GM12864 (cell line): Measurements from ENCODE around the gene PCLAF.
"Not testable (repeated sequence)": the region's sequence is repeated elsewhere in the genome, so short reads cannot be mapped to it uniquely, and the experiment has no call there.

ENCODE experiments used
- DNase-seq: peaks from one replicate; pipeline ENCODE4 v3.0.0-alpha.2; 2011; ENCODE audit warnings: low read depth
- H3K4me3 ChIP-seq: 2 replicates; pipeline ENCODE4 v1.5.1; 2011; ENCODE audit warnings: mild to moderate bottlenecking, low read depth, low read length, control low read depth
- TF ChIP-seq, protein P1 (sequence below): IDR thresholded peaks from 2 replicates; pipeline ENCODE4 v1.5.1; 2011; ENCODE audit warnings: low read depth, mild to moderate bottlenecking, moderate library complexity, low read length, control low read depth, inconsistent platforms; ENCODE audit errors: missing control alignments

PCLAF gene

DNA sequence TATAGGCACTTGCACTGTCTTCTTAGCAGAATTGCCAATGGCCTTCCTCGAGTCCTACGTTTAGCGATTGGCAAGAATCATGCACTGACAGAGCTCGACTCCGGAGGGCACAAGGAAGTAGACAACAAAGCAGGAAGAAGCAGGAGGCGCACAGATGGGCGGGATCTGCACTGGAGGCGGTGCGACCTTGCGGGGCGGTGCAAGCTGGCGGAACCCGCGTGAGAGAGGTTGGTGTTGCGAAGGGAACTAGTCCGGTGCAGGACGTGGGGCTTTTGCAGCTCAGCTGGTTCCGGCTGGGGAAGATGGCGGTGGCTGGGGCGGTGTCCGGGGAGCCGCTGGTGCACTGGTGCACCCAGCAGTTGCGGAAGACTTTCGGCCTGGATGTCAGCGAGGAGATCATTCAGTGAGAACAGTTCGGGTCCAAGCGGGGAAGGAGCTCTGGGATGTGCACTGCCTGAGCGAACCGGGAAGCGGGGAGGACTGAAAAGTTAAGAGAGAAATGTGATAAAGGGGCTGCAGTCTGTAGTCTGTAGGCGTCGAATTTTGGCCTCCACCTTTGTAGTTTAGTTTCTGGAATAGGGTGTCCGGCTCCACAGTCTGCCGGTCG is 6.4 kb upstream of the PCLAF start, which contains the start of gene TRIP4:
Gene TRIP4, plus strand, starts transcription at position 275 of the 607 bp plus-strand sequence. Its CDS starts 28 bp downstream, at position 303.
- TF ChIP-seq, protein P1, sequence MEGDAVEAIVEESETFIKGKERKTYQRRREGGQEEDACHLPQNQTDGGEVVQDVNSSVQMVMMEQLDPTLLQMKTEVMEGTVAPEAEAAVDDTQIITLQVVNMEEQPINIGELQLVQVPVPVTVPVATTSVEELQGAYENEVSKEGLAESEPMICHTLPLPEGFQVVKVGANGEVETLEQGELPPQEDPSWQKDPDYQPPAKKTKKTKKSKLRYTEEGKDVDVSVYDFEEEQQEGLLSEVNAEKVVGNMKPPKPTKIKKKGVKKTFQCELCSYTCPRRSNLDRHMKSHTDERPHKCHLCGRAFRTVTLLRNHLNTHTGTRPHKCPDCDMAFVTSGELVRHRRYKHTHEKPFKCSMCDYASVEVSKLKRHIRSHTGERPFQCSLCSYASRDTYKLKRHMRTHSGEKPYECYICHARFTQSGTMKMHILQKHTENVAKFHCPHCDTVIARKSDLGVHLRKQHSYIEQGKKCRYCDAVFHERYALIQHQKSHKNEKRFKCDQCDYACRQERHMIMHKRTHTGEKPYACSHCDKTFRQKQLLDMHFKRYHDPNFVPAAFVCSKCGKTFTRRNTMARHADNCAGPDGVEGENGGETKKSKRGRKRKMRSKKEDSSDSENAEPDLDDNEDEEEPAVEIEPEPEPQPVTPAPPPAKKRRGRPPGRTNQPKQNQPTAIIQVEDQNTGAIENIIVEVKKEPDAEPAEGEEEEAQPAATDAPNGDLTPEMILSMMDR = no peak
- H3K4me3 ChIP-seq = peak within 1 kb of the TSS; percentile 89
- DNase-seq = peak; percentile 96

- TF ChIP-seq, protein P1 = no peak
- no peak for DNase-seq
- no peak overlapping the region for H3K4me3 ChIP-seq
These were observed 5.0 kb upstream of the PCLAF start for GRCh38 chr15:64386291-64386690.

- DNase-seq = no peak
- TF ChIP-seq, protein P1 = no peak
- H3K4me3 ChIP-seq = no peak overlapping the region
These were observed 2.5 kb upstream of the PCLAF start for GRCh38 chr15:64383760-64384159.

- not testable (repeated sequence) for DNase-seq
- H3K4me3 ChIP-seq = peak overlapping the region; percentile 84
These were observed 941 bp downstream of the PCLAF start for GRCh38 chr15:64380130-64380870.

DNA sequence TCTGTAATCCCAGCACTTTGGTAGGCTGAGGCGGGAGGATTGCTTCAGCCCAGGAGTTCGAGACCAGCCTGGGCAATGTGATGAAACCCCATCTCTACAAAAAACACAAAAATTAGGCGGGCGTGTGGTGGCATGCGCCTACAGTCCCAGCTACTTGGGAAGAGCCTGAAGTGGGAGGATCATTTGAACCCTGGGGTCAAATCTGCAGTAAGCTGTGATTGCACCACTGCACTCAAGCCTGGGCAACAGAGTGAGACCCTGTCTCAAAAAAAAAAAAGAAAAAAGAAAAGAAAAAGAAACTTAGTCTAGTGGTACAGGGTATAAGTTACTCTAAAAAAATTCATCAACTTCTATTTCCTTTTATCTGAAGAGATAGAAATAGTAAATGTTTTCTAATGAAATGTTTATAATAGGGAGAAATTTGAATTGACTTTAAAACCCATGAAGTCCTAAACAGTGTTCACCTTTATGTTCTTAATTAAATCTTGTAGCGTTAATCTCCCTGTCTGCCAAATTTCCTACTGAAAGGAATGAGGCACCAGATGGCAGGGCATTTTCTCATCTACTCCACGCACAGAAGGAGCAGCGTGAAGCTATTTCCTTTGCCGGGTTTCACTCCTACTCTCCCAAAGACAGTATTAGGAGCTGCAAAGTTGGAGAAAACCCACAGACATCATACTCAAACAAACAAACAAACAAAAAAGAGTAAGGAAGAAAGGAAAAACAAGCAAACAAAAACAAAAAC is 1.9 kb downstream of the PCLAF start:
- no peak for DNase-seq
- TF ChIP-seq, protein P1 = no peak
- peak overlapping the region; percentile 84; the same call in 1 of the 2 replicates for H3K4me3 ChIP-seq

DNA sequence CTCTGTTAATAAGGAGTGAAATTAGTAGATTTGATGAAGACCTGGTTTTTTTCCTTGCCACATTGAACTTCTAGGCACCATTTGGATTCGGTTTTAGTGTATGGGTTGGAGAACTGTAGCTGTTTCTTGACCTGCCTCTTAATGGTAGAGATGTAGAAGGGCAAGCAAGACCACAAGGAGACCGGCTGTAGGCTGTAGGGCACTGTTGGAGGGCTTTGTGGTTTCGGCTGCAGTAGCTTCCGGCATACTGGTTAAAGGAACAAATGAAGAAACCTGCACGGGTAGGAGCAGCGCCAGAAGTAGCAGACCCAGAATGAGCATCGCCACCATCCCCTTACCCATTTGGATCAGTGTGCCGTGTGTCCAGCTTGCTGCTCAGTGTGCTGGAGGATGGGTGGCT is 7.9 kb downstream of the PCLAF start:
- TF ChIP-seq, protein P1 = no peak
- H3K4me3 ChIP-seq = no peak overlapping the region
- DNase-seq = no peak

DNA sequence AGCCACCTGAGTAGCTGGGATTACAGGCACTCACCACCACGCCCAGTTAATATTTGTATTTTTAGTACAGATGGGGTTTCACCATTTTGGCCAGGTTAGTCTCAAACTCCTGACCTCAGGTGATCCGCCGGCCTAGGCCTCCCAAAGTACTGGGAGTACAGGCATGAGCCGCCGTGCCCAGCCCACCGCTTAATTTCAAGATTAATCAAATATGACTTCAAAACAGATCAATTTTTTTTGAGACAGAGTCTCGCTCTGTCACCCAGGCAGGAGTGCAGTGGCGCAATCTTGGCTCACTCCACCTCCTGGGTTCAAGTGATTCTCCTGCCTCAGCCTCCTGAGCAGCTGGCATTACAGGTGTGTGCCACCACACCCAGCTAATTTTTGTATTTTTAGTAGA is 9.9 kb downstream of the PCLAF start:
- not testable (repeated sequence) for DNase-seq, H3K4me3 ChIP-seq
